Mesodermal cell (in vitro differentiated cells): Measurements from ENCODE around the gene CTDNEP1.

Experiments
- H3K27ac ChIP-seq: 2 replicates; pipeline ENCODE4 v1.7.0; 2013; ENCODE audit warnings: mild to moderate bottlenecking, low read depth, low read length, moderate library complexity; ENCODE audit not compliant: severe bottlenecking
- H3K36me3 ChIP-seq: 2 replicates; pipeline ENCODE4 v1.7.1; 2013; ENCODE audit warnings: mild to moderate bottlenecking, low read length, moderate library complexity; ENCODE audit not compliant: control insufficient read depth, insufficient read depth
- H3K4me1 ChIP-seq: one replicate; pipeline ENCODE4 v1.7.1; 2013; ENCODE audit warnings: mild to moderate bottlenecking, low read length; ENCODE audit not compliant: insufficient read depth, control insufficient read depth, poor library complexity, severe bottlenecking
- H3K4me3 ChIP-seq: 2 replicates; pipeline ENCODE4 v1.7.0; 2013; ENCODE audit warnings: low read length, control low read depth, mild to moderate bottlenecking; ENCODE audit not compliant: insufficient read depth, poor library complexity, severe bottlenecking; ENCODE audit errors: extremely low read depth
- H3K9me3 ChIP-seq: 2 replicates; pipeline ENCODE4 v1.7.1; 2013; ENCODE audit warnings: mild to moderate bottlenecking, low read length, moderate library complexity; ENCODE audit not compliant: control insufficient read depth
- WGBS, 2 experiments: methylation state at CpG; one replicate each; pipeline ENCODE4 v1.1.5; 2013; ENCODE audit warnings: missing lambda C conversion rate in 2 of 2; ENCODE audit not compliant: insufficient coverage in 2 of 2; 5-methylcytosine and 5-hydroxymethylcytosine counted together

The CTDNEP1 gene

DNA sequence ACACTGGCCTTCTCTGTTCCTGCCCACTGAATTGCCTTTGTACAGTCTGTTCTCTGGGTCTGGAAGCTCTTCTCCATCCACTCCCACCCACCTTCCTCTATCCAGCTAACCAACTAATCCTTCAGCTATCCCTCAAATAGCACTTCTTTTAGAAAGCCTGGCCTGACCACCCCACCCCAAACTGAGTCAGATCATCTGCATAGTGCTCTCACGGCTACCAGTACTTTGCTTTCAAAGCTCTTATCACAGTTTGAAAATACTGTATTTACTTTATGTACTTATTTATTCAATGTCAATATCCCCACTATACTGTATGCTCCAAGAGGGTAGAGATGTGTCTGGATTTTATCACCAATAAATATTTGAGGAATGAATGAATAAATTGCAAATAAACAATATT is 15.2 kb upstream of the CTDNEP1 start:
- Histone ChIP-seq H3K36me3 (no peaks in the 10 kb centered on the region), H3K4me1 (peaks cover 7% of the 10 kb centered on the region), H3K4me3 (no peak overlapping the region), H3K27ac (no peak overlapping the region), H3K9me3 (no peaks in the 10 kb centered on the region)
- WGBS, 2 experiments: no CpG with 5 or more reads among the region's 1 CpG

DNA sequence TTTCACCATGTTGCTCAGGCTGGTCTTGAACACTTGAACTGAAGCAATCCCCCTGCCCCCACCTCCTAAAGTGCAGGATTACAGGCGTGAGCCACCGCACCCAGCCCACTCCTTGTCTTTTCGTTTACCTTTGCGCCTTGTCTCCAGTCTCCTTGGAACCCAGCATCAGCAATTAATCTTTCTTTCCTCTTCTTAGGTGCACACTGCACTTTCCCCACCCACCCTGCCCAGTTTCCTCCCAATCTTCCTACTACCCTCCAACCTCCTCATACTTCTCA is 12.2 kb upstream of the CTDNEP1 start:
- 63 to 67% methylated on average over 4 of the region's 4 CpGs for WGBS, 2 experiments
- no peak overlapping the region for H3K27ac ChIP-seq
- peaks cover 15% of the 10 kb centered on the region for H3K36me3 ChIP-seq
- no peak overlapping the region for H3K4me3 ChIP-seq
- H3K9me3 ChIP-seq: no peaks in the 10 kb centered on the region
- H3K4me1 ChIP-seq: peaks cover 7% of the 10 kb centered on the region

DNA sequence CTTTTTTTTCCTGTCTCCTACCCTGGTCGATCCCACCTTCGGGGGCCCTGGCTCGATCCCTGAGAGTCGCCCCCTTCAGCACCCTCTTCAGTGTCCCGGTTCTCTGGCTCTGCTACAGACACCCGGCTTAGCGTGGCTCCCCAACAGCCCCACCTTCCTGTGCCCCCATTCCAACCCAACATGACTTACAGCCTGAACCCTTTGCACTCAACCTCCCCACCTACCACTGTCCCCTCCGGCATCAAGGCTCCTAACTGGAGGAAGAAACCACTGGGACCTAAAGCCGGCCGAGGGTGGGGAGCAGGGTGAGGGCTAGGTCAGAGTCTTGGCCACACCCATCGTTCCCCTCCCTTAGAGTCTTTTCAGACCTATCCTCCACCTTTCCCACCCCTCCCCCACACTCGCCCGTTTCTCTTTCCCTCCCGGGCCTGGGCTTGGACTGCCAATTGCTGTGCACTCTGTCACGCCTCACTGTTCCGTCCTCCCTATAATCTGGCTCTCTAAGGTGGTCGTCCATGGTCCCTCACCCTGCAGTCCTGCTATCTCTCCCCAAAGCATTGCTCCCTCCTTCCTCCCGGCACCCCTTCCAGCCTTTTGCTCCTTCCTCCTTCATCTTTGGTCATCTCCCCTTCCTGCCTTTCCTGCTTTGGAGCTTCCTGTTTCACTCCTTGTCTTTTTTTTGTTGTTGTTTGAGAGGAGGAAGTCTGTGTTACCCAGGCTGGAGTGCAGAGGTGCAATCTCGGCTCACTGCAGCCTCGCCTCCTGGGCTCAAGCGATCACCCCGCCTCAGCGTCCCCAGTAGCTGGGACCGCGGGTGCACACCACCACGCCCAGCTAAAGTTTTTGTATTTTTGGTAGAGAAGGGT is 11.6 kb upstream of the CTDNEP1 start:
- H3K36me3 ChIP-seq: peaks cover 20% of the 10 kb centered on the region
- H3K27ac ChIP-seq: no peak overlapping the region
- peaks cover 7% of the 10 kb centered on the region for H3K4me1 ChIP-seq
- H3K9me3 ChIP-seq: no peaks in the 10 kb centered on the region
- peak overlapping the region; percentile 37 for H3K4me3 ChIP-seq
- 20% methylated on average over 16 to 21 of the region's 26 CpGs for WGBS, 2 experiments

DNA sequence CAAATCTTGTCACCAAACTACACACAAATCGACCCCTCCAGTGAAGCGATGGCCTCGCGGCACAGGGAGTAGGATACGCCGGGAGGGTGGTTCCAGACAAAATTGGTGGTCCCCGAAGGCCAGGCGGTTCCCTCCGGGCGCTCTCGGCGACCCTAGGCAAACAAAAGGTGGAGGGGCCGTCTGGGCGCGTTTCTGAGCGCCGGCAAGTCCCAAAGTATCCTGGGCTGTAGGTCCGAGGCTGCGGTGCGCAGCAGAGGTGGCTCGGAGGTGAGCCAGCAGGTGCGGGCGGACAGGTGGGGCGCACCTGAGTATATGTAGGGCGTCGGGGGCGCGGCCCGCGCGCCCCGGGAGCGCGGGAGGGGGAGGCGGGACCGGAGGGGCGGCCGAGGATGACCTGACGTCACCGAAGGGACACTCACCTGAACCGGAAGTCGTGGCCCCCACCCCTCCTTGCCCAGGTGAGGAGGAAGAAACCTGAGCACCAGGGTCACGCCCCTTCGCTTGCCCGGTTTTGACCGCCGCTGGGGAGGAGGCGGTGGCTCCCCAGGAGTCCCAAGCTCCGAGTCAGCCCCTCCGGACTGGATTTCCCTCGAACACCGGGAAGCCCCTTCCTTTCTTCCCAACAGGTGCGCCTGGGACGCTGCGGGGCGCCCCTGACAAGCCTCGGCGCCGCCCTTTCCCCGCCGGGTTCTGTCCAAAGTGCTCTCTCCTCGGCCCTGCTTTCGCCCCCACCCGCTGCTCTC is 10.8 kb upstream of the CTDNEP1 start, which contains the start of gene CLDN7:
Gene CLDN7, minus strand, starts transcription at position 287 of the 743 bp plus-strand sequence. CDS start 435 bp downstream, outside the sequence.
- Histone ChIP-seq H3K27ac (no peak within 1 kb of the TSS), H3K4me1 (peaks cover 7% of the 10 kb centered on the region), H3K36me3 (peaks cover 27% of the 10 kb centered on the region), H3K9me3 (no peaks in the 10 kb centered on the region), H3K4me3 (peak within 1 kb of the TSS; percentile 37)
- 5 to 6% methylated on average over 39 to 64 of the region's 64 CpGs for WGBS, 2 experiments

DNA sequence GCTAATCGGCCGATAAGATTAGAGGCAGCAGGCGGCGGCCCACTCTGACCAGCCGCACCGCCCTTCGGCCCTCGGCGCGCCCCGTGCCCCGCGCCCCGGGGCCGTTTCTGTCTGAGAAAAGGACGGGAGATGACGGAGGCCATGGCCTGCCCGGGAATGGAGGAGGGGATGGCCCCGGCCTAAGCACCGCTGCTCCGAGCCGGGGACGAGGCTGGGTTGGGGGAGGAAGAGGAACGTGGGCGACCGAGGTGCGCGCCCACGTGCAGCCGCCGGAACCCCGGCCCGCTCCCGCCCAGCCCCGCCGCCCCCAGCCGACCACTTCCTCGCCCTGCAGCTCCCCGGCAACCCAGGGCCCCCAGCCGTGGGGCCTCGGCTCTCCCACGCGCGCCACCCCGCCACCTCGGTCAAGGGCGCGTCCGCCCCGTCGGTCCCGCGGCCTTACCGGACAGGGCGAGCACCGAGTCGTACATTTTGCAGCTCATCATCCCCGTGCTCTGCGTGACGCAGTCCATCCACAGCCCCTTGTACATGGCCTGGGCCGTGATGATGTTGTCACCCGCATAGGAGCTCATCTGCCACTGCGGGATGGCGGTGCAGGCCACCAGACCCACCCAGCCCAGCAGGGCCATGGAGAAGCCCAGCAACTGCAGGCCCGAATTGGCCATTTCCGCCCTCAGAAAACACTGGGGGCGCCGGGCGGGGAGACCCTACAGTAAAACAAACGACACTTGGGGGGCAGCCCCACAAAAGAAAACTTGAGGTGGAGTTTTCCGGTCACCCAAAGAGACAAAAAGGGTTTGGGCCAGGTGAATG is 10.1 kb upstream of the CTDNEP1 start:
- Histone ChIP-seq H3K4me3 (peak overlapping the region; percentile 37), H3K9me3 (no peaks in the 10 kb centered on the region), H3K27ac (no peak overlapping the region), H3K36me3 (peaks cover 35% of the 10 kb centered on the region), H3K4me1 (peaks cover 7% of the 10 kb centered on the region)
- 11 to 22% methylated on average over 54 to 55 of the region's 71 CpGs for WGBS, 2 experiments

DNA sequence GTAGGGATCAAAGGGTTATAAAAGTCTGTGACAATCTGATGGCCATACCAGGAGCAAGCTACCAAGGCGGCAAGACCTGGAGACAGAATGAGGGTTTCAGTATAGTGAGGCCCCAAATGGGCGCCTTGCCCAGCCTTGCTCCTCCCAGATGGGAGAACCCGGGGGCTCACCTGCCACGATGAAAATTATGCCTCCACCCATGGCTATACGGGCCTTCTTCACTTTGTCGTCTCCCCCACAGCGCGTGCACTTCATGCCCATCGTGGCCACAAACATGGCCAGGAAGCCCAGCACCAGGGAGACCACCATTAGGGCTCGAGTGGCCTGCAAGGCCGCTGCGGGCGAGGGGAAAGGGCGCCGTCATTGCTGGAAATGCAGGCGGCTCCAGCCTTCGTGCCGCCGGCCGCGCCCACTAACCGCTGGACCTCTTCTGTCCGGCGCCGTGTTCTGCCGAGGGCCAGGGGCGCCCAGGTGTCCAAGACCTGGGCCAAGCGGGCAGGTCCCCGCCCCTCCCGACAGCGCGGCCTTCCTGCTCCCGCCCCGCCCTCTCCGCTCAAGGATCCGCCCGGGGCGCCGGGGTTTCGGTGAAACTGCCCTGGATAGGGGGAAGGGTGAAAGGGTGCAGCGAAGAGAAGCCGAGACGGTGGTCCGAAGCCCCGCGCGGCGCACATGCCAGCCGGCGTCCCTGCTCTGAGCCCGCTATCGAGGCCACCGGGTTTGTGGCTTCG is 9.3 kb upstream of the CTDNEP1 start:
- H3K4me3 ChIP-seq: peak overlapping the region; percentile 37
- no peaks in the 10 kb centered on the region for H3K9me3 ChIP-seq
- H3K4me1 ChIP-seq: peaks cover 7% of the 10 kb centered on the region
- peaks cover 42% of the 10 kb centered on the region for H3K36me3 ChIP-seq
- 18 to 20% methylated on average over 43 to 44 of the region's 54 CpGs for WGBS, 2 experiments
- H3K27ac ChIP-seq: no peak overlapping the region

DNA sequence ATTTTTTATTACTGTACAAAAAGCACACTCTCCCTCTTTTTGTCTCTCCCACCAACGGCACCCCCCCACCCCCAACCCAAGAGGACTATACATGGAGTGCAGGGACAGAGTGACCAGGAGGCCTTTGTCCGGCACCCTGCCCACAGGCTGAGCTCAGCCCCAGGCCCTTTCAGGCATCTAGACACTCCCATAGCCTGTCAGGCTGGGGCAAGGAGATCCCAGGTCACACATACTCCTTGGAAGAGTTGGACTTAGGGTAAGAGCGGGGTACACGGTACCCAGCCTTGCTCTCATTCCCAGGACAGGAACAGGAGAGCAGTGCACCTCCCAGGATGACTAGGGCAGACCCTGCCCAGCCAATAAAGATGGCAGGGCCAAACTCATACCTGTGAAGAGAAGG is 8.6 kb upstream of the CTDNEP1 start:
- Histone ChIP-seq H3K27ac (no peak overlapping the region), H3K9me3 (no peaks in the 10 kb centered on the region), H3K4me3 (no peak overlapping the region), H3K36me3 (peaks cover 49% of the 10 kb centered on the region), H3K4me1 (peaks cover 7% of the 10 kb centered on the region)
- WGBS, 2 experiments: 96 to 100% methylated on average over 1 to 2 of the region's 4 CpGs

DNA sequence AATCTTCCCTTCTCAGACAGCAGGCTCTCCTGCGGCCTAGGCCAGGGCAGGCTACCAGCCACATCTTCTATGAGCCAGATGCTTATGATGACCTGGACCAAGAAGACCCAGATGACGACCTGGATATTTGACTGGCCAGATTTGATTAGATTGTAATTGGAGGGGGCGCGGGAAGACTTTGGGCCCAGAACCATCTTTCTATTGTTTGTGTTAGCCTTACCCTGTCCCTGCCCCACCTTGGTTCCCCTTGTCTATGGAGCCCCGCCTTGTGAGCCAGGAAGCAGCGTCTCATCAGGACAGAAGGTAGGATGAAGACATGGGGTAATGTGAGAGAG is 8.0 kb upstream of the CTDNEP1 start:
- Histone ChIP-seq H3K4me1 (peaks cover 7% of the 10 kb centered on the region), H3K27ac (no peak overlapping the region), H3K36me3 (peaks cover 55% of the 10 kb centered on the region), H3K4me3 (no peak overlapping the region), H3K9me3 (no peaks in the 10 kb centered on the region)
- 100% methylated on average over 2 of the region's 6 CpGs for WGBS, 2 experiments

DNA sequence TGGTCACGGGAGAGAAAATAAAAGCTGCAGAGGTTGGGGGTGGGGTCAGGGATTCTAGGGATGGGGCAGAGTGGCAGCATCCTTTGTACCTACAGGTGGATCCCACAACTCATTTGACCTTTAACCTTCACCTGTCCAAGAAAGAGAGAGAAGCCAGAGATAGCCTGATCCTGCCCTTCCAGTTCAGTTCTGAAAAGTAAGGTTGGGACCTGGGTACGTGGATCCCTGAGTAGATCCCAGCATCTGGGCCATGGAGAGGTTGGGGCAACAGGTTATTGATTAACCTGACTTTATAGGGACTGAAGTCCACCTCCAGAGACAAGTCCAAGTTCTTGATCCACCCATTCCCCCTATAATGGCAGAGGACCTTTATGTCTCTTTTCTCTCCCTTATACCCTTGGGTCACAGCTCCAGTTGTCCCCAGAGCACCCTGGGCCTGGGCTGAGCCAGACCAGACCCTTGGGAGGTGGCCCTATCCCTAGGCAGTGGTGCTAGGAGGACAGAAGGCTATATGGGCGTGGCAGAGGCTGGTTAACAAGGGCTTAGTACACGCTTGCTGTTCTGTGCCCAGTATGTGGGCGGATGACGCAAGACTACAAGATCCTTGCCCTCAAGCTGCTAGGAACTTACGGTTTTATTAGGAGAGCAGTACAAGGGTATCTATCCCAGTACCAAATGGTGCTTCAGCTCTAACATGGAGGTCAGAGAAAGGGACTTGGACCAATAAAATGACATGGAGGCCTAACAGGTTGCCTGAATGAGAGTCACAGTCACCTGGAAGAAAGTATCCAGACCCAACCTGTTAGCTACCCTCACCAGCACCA is 7.4 kb upstream of the CTDNEP1 start:
- H3K36me3 ChIP-seq: peaks cover 61% of the 10 kb centered on the region
- H3K4me3 ChIP-seq: no peak overlapping the region
- 98 to 100% methylated on average over 7 of the region's 7 CpGs for WGBS, 2 experiments
- no peaks in the 10 kb centered on the region for H3K9me3 ChIP-seq
- peaks cover 7% of the 10 kb centered on the region for H3K4me1 ChIP-seq
- H3K27ac ChIP-seq: no peak overlapping the region
